HG03432 (cell line): ENCODE results near the gene UNC93B1.

Experiments
- ATAC-seq: cut with Tn5 transposase; IDR thresholded peaks from one replicate; pipeline ENCODE4 v1.9.1; 2021; ENCODE audit warnings: mild to moderate bottlenecking, moderate library complexity; ENCODE audit not compliant: unreplicated experiment

Gene UNC93B1

DNA sequence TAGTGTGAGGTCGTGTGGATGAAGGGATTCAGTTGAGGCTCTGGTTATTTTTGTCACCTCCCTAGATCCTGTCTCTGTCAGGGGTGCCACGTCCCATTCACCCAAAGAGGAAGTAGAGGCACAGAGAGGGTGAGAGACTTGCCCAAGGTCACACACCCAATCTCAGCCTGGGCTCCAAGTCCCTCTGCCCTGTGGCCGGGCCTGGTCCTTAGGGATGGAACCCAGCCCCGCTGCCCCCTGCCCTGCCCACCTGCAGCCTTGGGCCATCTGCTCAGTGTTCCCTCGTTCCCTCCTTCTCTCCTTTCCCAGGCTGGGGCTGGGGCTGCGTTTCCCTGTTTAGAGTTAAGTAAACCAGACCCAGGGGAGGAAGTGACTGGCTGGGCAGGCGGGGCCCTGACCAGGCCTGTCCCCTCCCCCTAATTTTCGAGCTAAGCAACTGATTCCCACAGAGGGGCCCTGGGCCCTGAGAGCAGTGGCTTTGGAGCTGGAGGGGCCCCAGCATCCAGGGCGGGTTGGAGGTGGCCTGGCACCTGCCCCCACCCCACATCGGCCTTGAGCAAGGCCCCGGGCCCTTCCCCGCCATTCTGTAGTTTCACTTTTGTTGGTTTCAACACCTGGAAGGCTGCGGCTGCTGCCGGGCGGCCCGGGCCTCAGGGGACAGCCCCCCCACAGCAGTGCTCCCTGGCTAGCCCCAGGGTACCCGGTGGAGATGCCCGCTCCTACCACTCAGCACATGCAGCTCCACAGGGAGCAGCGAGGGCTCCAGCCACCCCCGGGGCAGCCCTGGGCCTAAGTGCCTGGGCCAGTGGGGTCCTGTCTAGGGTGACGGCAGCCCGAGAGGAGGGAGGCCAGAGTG lies 36.4 kb upstream of the UNC93B1 start:
- peak; percentile 59 for ATAC-seq

DNA sequence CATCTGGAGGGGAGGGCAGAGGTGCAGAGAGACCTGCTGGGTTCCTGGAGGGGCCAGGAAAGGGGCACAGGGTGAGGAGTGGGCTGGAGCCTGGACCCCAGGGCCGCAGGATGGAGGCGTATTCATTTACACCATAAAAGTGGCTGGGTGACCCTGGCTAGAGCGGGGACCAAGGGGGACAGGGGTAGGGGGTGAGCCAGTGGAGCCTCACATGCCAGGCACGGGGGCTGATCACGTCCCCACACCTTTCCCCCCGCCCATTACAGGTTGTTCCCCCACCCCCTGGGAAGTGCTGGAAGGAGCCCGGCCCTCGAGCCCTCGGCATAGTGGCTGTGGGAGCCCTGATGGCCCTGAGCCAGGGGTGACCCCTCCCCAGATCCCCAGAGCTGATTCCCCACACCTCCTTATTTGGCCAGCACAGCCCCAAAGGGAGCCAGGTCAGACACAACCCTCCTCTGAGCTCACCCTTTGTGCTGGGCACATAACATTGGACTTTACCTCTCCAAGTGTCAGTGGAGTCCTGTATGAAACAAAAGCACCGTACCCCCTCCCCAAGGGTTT lies 35.7 kb upstream of the UNC93B1 start:
- no peak for ATAC-seq

DNA sequence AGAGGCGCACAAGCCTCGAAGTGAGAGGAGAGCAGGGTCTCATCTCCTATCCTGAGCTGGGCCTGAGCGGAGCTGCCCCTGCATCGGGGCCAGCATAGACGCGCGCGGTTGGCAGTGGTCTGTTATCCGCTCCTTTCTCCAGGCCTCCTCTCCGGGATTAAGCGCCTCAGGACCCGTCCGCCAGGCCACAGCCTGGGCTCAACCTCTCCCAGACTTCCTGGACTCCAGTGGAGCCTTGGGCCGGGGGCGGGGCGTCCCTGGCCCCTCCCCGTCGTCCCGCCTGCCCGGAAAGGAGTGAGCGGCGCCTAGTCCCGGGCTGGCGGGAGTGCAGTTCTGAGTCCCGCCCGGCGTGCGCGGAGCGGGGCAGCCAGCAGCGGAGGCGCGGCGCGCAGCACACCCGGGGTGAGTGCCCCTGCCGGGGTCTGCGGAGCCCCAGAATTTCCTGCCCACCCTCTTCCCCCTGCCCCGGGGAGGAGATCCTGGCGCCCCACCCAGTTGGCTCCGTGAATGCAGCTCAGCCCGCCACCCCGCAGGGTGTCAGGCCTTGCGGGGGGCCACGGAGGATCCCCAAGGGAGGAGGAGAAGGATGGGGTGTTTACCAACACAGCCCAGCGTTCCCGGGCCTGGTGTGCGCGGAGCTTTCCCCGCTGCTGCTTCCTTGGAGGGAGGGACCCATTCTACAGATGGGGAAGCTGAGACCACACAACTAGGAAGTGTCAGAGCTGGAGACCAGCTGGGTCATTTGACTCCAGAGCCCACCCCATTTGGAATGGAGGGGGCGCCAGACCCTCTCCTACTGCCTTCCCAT lies 35.0 kb upstream of the UNC93B1 start, which contains the start of gene TCIRG1:
Gene TCIRG1, plus strand, starts transcription at position 308 of the 808 bp plus-strand sequence. CDS start 2,247 bp downstream, outside the sequence.
- ATAC-seq: peak; percentile 27

- ATAC-seq: peak; percentile 1
Observed at GRCh38 chr11:68038226-68038717, 34.4 kb upstream of the UNC93B1 start.

GRCh38 chr11:68037411-68038225 lies 33.7 kb upstream of the UNC93B1 start:
- ATAC-seq: no peak

DNA sequence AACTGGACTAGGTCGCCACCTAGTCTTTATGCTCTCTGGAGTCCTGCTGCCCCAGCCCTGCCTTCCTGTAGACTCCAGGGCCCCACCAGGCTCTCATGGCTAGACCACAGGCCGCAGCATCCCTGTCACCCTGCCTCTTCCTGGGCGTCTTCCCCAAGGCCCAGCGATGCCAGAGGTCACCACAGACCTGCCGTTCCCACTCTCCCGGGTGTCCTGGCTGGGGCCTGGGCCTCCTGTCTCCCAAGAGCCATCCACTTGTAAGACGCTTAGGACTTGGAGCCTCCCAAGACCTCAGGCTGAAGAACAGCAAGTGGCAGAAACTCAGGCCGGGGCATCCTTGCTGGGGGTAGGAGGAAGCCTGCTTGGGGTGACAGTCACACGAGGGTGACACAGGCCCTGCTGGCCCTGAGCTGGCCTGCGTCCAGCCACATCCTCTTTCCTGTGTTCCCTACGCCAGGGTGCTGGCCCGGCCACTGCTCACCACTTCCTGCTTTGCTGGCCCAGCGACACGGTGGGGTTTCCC lies 32.9 kb upstream of the UNC93B1 start:
- no peak for ATAC-seq

DNA sequence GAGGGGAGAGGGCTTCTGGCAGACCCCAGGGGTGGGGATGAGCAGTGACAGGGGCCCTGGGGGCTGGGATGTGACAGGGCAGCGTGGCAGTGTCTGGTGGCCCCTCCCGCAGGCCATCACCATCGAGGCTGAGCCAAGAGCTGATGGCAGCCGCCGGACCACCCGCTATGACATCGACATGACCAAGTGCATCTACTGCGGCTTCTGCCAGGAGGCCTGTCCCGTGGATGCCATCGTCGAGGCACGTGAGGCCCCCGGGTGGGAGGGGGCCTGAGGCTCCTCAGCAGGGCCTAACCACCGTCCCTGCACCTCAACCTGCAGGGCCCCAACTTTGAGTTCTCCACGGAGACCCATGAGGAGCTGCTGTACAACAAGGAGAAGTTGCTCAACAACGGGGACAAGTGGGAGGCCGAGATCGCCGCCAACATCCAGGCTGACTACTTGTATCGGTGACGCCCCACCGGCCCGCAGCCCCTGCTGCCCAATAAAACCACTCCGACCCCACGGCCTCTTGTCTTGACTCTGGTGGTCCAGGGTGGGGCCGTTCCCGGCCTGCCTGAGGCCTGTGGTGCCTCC lies 32.3 kb upstream of the UNC93B1 start:
- ATAC-seq: no peak

DNA sequence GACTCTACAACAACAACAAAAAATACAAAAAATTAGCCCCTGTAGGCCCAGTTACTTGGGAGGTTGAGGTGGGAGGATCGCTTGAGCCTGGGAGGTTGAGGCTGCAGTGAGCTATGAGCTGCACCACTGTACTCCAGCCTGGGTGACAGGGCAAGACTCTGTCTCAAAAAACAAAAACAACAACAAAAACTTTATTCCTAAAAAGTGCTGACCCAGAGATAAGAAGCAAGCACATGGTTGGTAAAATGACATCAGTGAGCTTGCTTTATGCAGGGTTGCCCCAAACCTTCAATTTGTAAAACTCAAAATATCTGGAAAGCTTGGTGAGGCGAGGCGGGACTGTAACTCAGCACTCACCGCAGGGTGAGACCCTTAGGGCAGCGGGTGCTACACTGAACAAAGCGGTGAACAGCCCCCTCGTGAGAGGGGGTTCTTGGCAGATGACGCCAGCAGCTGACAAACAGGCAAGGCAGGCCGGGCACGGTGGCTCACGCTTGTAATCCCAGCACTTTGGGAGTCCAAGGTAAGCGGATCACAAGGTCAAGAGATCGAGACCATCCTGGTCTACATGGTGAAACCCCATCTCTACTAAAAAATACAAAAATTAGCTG lies 31.5 kb upstream of the UNC93B1 start:
- no peak for ATAC-seq

- ATAC-seq: no peak
Observed at GRCh38 chr11:68033708-68034045, 29.8 kb upstream of the UNC93B1 start.

DNA sequence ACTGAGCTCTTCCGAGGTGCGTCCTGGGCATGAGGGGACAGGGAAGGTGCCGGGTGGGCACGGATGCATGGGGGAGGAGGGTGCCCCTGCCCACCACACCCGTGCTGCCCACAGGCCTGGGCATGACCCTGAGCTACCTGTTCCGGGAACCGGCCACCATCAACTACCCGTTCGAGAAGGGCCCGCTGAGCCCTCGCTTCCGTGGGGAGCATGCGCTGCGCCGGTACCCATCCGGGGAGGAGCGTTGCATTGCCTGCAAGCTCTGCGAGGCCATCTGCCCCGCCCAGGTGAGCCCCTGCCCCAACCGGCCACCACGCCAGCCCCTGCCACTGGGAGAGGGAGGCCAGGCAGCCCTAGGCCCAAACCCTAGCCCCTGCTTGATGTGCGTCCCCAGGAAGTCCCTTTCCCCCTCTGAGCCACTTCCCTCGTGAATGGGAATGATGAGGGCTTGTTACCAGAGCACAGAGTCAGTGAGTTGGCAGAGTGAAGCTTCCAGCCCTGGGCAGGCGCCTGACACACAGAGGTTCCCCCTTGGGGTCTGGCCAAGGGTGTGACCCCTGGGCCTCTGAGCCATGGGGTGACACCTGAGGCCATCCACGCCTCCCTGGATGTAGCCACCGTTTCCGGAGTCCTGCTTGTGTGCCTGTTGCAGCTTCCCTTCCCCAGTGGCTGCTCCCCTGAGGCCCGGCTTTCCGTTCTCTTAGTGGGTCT lies 29.3 kb upstream of the UNC93B1 start:
- no peak for ATAC-seq

DNA sequence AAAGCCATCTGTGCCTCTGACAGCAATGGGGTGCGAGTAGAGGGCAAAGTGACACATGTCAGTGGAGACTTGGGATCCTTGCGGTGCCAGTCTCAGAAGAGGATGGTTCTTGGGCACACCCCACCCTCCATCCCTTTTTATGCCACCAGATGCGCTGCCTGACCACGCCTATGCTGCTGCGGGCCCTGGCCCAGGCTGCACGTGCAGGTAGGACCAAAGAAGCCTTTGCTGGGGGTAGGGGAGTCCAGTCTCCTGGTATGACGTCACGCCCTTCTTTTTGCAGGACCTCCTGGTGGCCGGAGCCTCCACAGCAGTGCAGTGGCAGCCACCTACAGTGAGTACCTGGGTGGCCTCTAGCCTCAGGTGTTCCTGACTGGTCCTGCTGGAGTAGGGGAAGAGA lies 28.1 kb upstream of the UNC93B1 start:
- no peak for ATAC-seq

GRCh38 chr11:68031144-68031464 lies 27.2 kb upstream of the UNC93B1 start:
- ATAC-seq: no peak

GRCh38 chr11:68030318-68031143 lies 26.6 kb upstream of the UNC93B1 start, which contains the start of gene NDUFS8:
NDUFS8 (plus strand) TSS chr11:68030681; CDS start chr11:68032152, 1,471 bp downstream.
- peak; percentile 88 for ATAC-seq

DNA sequence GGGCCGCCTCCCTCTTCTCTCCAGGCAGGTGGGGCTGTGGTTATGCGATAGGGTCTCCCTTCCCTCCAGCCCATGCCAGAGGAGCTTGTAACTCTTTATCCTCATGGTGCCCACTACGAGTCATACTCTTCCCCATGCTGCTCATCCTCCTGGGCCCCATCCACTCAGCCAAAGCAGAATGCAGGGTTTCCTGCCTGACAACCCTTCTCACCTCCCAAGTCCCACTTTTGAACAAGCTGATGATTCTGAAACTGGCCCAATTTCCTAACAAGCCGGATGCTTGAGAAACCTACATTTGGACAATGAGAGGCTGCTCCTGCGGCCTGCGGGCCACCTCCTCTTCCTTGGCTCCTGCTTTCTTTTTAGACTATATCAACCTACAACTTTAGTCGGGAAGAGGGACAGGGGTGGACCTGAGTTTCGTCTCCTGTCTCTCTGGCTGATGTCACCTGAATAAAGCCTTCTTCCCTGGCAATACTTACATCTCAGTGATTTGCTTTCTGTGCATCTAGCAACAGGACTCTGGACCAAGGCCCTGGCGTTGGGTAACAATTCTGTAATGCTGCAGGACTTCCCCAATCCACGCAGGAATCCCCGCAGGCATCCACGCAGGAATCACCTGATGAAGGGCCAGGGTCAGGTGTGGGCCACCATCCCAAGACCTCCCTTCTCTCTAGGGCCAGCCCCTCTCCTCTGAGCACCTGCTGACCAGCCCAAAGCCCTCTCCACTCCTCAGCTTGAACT lies 25.1 kb upstream of the UNC93B1 start:
- ATAC-seq: no peak

DNA sequence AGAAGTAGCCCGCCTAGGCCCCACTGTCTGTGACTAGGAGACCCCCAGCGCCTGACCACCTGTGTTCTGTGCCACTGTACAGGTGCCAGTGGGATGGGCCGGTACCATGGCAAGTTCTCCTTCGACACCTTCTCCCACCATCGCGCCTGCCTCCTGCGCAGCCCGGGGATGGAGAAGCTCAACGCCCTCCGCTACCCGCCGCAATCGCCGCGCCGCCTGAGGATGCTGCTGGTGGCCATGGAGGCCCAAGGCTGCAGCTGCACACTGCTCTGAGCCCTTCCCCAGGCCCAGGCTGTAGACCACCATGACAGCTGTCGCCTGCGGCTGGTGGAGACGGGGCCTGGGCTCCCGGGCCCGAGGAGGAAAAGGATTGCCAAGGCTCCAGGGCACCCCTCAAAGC lies 23.8 kb upstream of the UNC93B1 start:
- no peak for ATAC-seq

GRCh38 chr11:68026391-68027105 lies 22.7 kb upstream of the UNC93B1 start:
- no peak for ATAC-seq

GRCh38 chr11:68025047-68025446 lies 21.1 kb upstream of the UNC93B1 start:
- ATAC-seq: no peak
